DMS153 (cell line): Measurements from ENCODE around the gene WIPI1.
"Not testable (repeated sequence)": the region's sequence is repeated elsewhere in the genome, so short reads cannot be mapped to it uniquely, and the experiment has no call there.

Source experiments
- DNase-seq: peaks from one replicate; lab custom pipeline; 2025; lab: John Stamatoyannopoulos, UW

Gene WIPI1

DNA sequence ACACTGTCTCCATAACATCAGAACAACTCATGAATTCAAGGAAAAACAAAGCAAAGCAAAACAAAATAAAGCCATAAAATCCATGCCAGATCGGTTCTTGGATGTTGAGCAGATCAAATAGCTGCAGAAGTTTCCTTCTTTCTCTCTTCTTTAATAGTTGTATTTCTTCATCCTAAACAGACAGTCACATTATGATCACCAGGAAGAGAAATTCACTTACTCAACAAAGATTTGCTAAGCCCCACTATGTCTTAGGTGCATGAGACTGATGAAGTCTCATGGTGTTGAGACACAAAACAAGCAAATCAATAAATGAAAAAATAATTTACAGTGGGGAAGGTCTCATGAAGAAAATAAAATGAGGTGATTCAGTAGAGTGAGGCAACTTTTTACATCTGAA lies 72.8 kb downstream of the WIPI1 start:
- no peak for DNase-seq

DNA sequence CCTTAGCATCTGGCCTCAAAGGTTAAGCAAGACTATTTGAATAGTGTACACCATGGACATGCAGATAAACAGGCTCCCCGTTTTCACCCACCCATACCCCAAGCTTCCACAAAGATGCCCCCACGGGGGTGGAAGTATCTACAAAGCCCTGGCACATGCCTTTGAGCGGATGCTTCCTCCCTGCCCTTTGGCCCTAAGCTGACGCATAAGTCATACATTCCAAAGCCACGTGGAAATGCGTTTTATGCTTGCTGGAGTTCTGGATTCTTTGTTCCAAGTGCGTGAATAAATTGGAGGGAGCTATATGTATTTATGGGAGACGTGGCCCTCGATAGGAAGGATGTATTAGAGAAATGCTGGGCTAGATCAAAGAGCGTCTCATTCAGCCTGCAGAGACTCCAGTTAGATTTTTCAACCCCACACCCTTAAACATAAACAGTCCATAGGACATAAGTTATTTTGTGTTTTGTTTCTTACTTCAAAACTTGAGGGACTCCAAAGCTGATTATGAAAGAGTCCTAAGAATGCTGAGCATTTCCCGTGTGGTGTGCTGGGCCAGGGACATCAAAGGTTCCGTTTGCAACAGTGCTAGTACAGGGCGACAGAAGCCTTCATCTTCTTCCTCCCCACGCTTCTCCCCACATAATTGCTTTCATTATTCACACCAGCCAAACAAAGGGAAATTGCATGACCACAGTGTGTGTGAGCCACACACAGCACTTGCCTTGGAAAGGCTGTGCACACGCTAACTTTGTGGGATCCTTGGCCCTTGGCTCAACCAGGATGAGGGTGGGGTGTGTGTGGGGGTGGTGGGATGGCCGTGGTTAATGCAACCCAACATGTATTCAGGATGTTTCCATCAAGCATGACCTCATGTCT lies 73.6 kb downstream of the WIPI1 start:
- DNase-seq, result no peak

DNA sequence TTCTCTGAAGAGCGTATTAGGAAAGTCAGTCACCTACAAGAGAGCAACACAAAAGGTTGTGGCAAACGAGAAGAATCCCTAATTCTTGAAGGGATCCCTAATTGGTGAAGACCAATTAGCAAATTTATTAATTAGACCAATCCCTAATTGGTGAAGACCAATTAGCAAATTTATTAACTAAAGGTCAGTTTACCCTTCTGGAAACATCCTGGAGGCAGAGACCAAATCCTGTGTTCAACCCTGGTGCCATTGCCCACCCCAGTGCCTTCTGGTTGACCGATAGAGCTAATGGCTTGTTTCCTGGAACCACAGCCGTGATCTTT lies 74.2 kb downstream of the WIPI1 start:
- no peak for DNase-seq

DNA sequence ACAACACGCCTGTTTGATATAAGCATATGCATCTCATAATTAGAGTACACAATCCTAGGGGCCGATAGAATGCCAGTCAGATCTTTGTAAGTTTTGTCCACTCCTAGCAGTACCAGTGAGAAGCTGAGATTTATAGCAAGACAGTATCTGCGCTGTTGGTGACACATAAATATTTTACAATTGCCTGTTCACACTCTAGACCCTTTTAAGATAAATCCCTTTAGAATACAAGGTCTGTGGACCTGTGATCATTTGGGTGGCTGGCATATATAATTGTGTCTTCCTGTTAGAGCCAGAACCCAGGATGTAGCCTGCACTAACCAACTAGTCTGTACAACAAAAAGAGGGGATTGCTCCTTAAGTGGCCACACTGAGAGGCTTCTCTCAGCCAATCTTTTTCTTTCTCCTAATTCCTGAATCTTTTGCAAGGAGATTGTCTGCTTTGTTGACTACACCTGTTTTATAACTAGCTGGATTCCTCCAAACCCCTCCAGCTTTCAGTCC lies 74.7 kb downstream of the WIPI1 start:
- no peak for DNase-seq

DNA sequence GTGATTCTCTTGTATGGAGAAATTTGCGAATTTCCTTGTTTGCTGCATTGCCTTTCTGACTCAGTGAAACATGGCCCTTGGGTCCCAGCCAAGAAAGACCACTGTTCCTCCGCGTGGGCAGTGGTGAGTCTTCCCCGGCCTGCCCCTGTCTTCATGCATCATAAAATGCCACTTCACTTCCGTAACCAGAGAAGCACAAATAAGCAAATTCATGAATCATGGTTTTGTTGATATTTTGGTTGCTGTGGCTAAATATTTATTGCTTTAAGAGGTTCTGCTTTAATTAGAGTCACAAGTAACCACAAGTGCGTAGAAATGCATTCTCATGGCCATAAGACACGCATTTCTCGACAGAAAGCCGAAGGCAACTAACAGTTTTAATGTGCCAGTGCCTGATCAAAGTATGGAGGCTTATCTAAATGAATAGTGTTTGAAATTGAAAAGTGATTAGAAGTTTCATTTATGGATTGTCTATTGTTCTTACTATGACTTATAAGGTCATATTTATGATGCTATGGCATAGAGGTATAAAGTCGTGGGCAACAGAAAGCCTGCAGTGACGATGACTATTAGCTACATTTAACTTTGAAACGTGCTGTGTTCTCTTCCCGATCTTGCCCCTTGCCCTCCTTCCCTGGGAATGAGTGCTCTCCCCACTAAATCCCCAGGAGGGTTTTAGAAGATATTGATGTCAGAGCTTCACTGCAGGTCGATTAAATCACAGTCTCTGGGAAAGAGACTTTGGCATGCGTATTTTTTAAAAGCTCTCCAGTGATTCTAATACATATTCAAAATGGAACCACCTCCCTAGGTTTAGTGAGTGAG lies 76.0 kb downstream of the WIPI1 start:
- peak; percentile 57 for DNase-seq

DNA sequence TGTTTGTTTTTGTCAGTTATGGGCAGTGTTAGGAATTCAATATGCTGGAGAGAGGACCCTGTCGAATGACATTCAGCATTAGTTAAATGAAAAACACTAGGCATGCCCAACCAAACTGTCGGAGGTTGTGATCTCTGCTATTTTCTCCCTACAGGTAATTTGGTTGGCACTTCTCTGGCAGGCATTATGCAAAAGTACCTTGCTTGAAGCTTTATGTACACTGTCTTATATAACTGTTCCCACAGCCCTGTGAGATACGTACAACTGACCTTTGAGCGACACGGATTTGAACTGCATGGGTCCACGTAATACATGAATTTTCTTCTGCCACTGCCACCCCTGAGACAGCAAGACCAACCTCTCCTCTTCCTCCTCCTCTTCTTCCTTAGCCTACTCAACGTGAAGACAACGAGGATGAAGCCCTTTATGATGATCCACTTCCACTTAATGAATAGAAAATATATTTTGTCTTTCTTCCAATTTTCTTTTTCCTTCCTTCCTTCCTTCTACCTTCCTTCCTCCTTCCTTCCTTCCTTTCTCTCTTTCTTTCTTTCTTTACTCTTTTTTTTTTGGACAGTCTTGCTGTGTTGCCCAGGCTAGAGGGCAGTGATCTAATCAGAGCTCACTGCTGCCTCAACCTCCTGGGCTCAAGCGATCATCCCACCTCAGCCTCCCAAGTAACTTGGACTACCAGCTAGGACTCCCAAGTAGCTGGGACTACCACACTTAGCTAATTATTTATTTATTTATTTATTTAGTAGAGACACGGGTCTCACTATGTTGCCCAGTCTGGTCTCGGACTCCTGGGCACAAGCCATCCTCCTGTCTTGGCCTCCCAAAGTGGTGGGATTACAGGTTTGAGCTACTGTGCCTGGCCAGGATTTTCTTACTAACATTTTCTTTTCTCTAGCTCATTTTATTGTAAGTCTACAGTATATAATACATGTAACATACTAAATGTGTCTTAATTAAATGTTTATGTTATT lies 77.3 kb downstream of the WIPI1 start:
- peak; percentile 61 for DNase-seq

DNA sequence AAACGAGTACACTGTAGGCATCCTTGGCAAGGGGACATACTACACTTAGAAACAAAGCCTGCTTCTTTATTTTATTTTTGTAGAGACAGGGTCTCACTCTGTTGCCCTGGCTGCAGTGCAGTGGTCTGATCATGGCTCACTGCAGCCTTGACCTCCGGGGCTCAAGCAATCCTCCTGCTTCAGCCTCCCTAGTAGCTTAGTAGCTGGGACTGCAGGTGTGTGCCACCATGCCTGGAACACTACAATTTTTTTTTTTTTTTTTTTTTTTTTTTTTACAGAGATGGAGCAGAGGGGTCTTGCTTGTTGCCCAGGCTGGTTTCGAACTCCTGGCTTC lies 78.2 kb downstream of the WIPI1 start:
- DNase-seq, result no peak

DNA sequence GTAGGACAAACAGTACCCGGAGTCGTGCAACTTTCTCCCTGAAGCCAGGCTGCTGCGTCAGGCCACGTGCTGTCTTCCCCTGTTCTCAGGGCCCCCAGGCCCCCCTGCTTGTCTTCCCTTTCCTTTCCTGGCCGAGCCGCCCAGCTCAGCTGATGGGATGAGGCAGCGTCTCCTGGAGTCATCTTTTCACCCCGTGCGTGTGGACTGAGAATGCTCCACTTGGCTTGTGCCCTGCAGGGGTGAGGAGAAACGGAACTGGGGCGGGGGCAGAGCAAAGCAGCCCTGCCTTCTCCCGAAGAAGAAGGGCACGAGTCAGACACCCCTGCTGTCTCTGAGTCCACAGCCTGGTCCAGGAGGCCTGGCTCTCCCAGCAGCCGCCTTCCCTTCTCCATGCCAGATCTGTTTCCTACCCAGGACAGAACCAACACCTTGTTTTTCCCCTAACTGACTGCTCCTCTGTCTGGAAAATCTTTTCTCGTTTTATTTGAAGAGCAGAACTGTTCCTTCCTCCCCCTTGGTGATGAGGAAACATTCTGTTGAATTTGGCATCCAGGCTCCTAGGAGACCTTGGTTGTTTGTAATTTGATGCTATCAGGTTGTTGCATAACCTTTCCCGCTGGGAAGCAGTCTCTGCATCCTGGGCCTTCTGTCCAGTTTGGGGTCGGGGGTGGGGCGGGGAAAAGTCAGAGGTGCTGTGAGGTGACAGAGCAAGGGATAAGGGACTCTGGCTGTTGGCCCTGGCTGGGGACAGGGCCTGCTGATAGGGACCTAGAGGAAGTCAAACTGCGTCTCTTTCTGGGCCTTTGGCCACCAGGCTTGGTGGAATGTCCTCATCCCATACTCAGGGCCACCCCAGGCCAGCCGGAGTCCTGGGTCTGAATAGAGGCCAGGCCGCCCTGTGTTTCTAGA lies 78.8 kb downstream of the WIPI1 start:
- peak; percentile 84 for DNase-seq

DNA sequence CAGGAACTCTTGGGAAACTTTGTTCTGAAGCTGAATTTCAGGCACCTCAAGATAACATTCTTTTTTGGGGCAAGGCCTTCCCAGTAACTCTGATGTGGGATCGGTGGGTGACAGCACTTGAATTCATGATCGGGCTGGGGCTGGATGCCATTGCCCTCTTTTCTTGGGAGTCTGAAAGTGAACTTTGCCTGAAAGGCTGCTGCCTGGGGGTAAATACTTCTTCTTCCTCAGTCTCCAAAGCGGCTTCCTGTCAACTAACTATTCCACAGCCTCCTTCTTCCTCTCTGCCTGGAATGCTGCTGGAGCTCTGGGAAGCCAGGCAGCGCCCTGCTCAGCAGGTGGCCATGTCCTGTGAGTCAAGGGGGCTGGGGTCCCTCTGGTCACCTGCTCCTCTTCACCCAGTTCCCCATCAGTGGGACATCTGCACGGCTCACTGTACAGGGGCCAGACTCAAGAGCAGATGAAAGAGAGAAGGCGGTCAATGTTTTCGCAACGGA lies 79.5 kb downstream of the WIPI1 start:
- DNase-seq, result peak; percentile 48

DNA sequence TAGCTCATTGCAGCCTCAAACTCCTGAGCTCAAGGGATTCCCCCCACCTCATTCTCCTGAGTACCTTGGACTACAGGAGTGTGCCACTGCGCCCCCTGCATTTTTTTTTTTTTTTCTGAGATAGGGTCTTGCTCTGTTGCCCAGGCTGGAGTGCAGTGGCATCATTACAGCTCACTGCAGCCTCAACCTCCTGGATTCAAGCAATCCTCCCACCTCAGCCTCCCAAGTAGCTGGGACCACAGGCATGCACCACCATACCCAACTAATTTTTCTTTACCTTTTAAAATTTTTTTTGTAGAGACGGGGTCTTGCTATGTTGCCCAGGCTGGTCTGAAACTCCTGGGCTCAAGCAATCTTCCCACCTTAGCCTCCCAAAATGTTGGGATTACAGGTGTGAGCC lies 81.1 kb downstream of the WIPI1 start:
- not testable (repeated sequence) for DNase-seq

DNA sequence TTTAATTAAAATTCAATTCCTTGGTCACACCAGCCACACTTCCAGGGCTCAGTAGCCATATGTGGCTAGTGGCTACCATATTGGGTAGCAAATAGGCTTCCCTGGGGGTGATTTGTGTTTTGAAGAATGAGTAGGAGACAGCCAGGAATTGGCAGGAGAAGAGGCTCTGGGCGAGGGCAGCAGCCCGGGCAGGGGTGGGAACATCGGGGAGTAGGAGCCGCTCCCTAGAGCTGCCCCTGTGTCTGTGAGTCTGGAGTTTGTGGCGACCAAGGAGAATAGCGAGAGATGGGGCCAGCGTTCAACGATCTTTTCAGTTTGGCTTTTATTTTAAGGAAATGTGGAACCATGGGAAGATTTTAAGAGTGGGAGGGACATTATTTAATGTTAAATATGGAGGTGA lies 81.7 kb downstream of the WIPI1 start:
- DNase-seq, result no peak
